ENCODE results near the gene TIGD2. TPM values are rescaled to one million over a fixed set of nuclear protein-coding genes. Genes with fewer than 3 reads are reported as not detected.
A peak's percentile ranks its signal among the peaks of the same experiment; 100 is the strongest.

The TIGD2 gene
- total and polyA plus RNA-seq, 2 of the 13 experiments (the other 11 are each of a cell fraction or from before 2014, with no cell fraction given): 3.1 to 15.5 TPM

- TF ChIP-seq, protein P1, sequence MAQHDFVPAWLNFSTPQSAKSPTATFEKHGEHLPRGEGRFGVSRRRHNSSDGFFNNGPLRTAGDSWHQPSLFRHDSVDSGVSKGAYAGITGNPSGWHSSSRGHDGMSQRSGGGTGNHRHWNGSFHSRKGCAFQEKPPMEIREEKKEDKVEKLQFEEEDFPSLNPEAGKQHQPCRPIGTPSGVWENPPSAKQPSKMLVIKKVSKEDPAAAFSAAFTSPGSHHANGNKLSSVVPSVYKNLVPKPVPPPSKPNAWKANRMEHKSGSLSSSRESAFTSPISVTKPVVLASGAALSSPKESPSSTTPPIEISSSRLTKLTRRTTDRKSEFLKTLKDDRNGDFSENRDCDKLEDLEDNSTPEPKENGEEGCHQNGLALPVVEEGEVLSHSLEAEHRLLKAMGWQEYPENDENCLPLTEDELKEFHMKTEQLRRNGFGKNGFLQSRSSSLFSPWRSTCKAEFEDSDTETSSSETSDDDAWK (CRISPR knock-in tag; IDR thresholded peaks at IDR 0.05): no peak
- TF ChIP-seq MAF1 (CRISPR knock-in tag; IDR thresholded peaks at IDR 0.05; ENCODE audit: borderline replicate concordance): 0 out of 2 replicates have a peak, but pooled peaks have one; percentile 11
- no peak for TF ChIP-seq ZNF577 (CRISPR knock-in tag; IDR thresholded peaks at IDR 0.05; ENCODE audit: borderline replicate concordance, low read depth)
- TF ChIP-seq, protein P2, sequence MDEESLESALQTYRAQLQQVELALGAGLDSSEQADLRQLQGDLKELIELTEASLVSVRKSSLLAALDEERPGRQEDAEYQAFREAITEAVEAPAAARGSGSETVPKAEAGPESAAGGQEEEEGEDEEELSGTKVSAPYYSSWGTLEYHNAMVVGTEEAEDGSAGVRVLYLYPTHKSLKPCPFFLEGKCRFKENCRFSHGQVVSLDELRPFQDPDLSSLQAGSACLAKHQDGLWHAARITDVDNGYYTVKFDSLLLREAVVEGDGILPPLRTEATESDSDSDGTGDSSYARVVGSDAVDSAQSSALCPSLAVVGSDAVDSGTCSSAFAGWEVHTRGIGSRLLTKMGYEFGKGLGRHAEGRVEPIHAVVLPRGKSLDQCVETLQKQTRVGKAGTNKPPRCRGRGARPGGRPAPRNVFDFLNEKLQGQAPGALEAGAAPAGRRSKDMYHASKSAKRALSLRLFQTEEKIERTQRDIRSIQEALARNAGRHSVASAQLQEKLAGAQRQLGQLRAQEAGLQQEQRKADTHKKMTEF (CRISPR knock-in tag; IDR thresholded peaks at IDR 0.05): peak; percentile 63
- TF ChIP-seq ARID5B (CRISPR knock-in tag; IDR thresholded peaks at IDR 0.05): peak; percentile 49; the same call in 1 of the 2 replicates
- no peak for TF ChIP-seq PBX3 (CRISPR knock-in tag; IDR thresholded peaks at IDR 0.05; ENCODE audit: borderline replicate concordance)
- peak; percentile 50; the same call in 1 of the 2 replicates for TF ChIP-seq GABPA (IDR thresholded peaks at IDR 0.05; ENCODE audit: low read depth, low read length)
- TF ChIP-seq GABPA (CRISPR knock-in tag; IDR thresholded peaks at IDR 0.05; ENCODE audit: low read depth): no peak
- TF ChIP-seq IKZF1 (IDR thresholded peaks at IDR 0.05): no peak
- TF ChIP-seq KDM3A (CRISPR knock-in tag; IDR thresholded peaks at IDR 0.05; ENCODE audit: low read depth): 0 out of 2 replicates have a peak, but pooled peaks have one; percentile 56
- peak; percentile 78 for TF ChIP-seq SALL2 (CRISPR knock-in tag; IDR thresholded peaks at IDR 0.05)
- TF ChIP-seq CEBPG (CRISPR knock-in tag; IDR thresholded peaks at IDR 0.05): no peak
- TF ChIP-seq HHEX (CRISPR knock-in tag; IDR thresholded peaks at IDR 0.05): no peak
- no peak for TF ChIP-seq SMYD3 (CRISPR knock-in tag; IDR thresholded peaks at IDR 0.05)
- no peak for TF ChIP-seq TBL1XR1 (IDR thresholded peaks at IDR 0.05; ENCODE audit: borderline replicate concordance, low read length, partially characterized antibody)
- peak; percentile 53; the same call in 1 of the 2 replicates for TF ChIP-seq ZNF572 (CRISPR knock-in tag; IDR thresholded peaks at IDR 0.05)
- peak; percentile 65 for TF ChIP-seq KAT8 (CRISPR knock-in tag; IDR thresholded peaks at IDR 0.05)
- peak; percentile 80 for TF ChIP-seq TFDP2 (CRISPR knock-in tag; IDR thresholded peaks at IDR 0.05)
Observed at GRCh38 chr4:89110986-89111832, at the start of gene TIGD2 (continued).

All from HepG2 (cell line).